ENCODE measurements around the gene ETNPPL. TPM values are rescaled to one million over a fixed set of nuclear protein-coding genes. Genes with fewer than 3 reads are reported as not detected.

ETNPPL gene
- total RNA-seq (2014; rRNA removed; shearing (Covaris generic)): under 0.01 TPM in 1 of 2 replicates, not detected in the other

- DNase-seq (ENCODE audit: low read depth): peak; percentile 4
Measured at GRCh38 chr4:108762559-108763225, at the start of gene ETNPPL. Gene ETNPPL, minus strand, starts transcription at chr4:108763053. Its CDS starts 155 bp downstream, at chr4:108762898.

- DNase-seq (ENCODE audit: low read depth): no peak
Measured at GRCh38 chr4:108811486-108811885, 48.6 kb upstream of the ETNPPL start.

GRCh38 chr4:108810087-108810486 lies 47.2 kb upstream of the ETNPPL start:
- no peak for DNase-seq (ENCODE audit: low read depth)

- no peak for DNase-seq (ENCODE audit: low read depth)
Measured at GRCh38 chr4:108804648-108805273, 41.9 kb upstream of the ETNPPL start.

GRCh38 chr4:108799306-108799705 lies 36.5 kb upstream of the ETNPPL start:
- no peak for DNase-seq (ENCODE audit: low read depth)

GRCh38 chr4:108796173-108796572 lies 33.3 kb upstream of the ETNPPL start:
- DNase-seq (ENCODE audit: low read depth): no peak

- DNase-seq (ENCODE audit: low read depth): no peak
Measured at GRCh38 chr4:108795733-108796132, 32.9 kb upstream of the ETNPPL start.

- no peak for DNase-seq (ENCODE audit: low read depth)
Measured at GRCh38 chr4:108794136-108794535, 31.3 kb upstream of the ETNPPL start.

GRCh38 chr4:108793415-108793814 lies 30.6 kb upstream of the ETNPPL start:
- no peak for DNase-seq (ENCODE audit: low read depth)

- no peak for DNase-seq (ENCODE audit: low read depth)
Measured at GRCh38 chr4:108788731-108789130, 25.9 kb upstream of the ETNPPL start.

GRCh38 chr4:108787724-108788123 lies 24.9 kb upstream of the ETNPPL start:
- no peak for DNase-seq (ENCODE audit: low read depth)

- DNase-seq (ENCODE audit: low read depth): no peak
Measured at GRCh38 chr4:108787106-108787505, 24.3 kb upstream of the ETNPPL start.

GRCh38 chr4:108786351-108786750 lies 23.5 kb upstream of the ETNPPL start:
- no peak for DNase-seq (ENCODE audit: low read depth)

- DNase-seq (ENCODE audit: low read depth): peak; percentile 35
Measured at GRCh38 chr4:108783665-108784463, 21.0 kb upstream of the ETNPPL start.

GRCh38 chr4:108779958-108780357 lies 17.1 kb upstream of the ETNPPL start:
- no peak for DNase-seq (ENCODE audit: low read depth)

GRCh38 chr4:108777388-108777787 lies 14.5 kb upstream of the ETNPPL start:
- DNase-seq (ENCODE audit: low read depth): peak; percentile 4

- no peak for DNase-seq (ENCODE audit: low read depth)
Measured at GRCh38 chr4:108775921-108776320, 13.1 kb upstream of the ETNPPL start.

GRCh38 chr4:108774809-108775530 lies 12.1 kb upstream of the ETNPPL start:
- DNase-seq (ENCODE audit: low read depth): peak; percentile 2

- no peak for DNase-seq (ENCODE audit: low read depth)
Measured at GRCh38 chr4:108772402-108772801, 9.5 kb upstream of the ETNPPL start.

- DNase-seq (ENCODE audit: low read depth): no peak
Measured at GRCh38 chr4:108766058-108766457, 3.2 kb upstream of the ETNPPL start.

- DNase-seq (ENCODE audit: low read depth): no peak
Measured at GRCh38 chr4:108763986-108764385, 1.1 kb upstream of the ETNPPL start.

- no peak for DNase-seq (ENCODE audit: low read depth)
Measured at GRCh38 chr4:108763226-108763593, 357 bp upstream of the ETNPPL start.
